ENCODE data around the gene GPR15LG. TPM values are rescaled to one million over a fixed set of nuclear protein-coding genes. Genes with fewer than 3 reads are reported as not detected.

Gene GPR15LG
- total RNA-seq, 4 donors from 2014 or later = not detected

- TF ChIP-seq CTCF (IDR thresholded peaks at IDR 0.05) (no peak), POLR2AphosphoS5 (IDR thresholded peaks at IDR 0.05) (no peak), EP300 (IDR thresholded peaks at IDR 0.05) (no peak), POLR2A (IDR thresholded peaks at IDR 0.05; ENCODE audit: low read depth) (no peak)
- DNase-seq (ENCODE audit: extremely low spot score) = no peak
- peaks cover 0 to 40% (median 0%) of the 10 kb centered on the region in 4 donors for H3K27me3 ChIP-seq
Measured at GRCh38 chr10:84184517-84184916, 10.9 kb downstream of the GPR15LG start.

DNA sequence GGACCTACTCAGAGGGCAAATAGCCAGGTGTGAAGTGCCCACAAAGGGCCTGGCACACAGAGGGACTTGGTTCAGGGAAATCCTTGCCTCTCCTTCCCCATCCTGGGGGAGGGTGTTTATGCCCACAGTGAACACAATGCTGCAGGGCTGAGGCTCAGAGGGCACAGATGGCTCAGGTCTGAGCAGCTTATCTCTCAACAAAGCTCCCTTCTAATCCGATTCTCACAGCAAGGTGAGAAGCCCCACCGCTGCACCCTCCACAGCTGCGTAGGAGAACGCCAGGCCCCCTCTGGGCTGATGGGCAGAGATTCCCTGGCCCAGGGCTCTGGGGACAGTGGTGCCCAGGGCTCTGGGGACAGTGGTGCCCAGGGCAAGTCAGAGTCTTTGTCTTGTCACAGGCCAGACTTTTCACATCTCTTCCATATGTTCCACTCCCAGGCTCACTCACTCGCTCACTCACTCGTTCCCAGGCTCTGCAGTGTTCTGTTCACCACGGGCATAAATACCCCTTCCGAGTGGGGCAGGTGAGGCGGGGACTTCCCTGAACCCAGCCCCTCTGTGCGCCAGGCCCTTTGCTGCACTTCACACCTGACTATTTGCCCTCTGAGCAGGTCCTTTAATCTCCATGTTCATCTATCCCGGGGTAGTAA lies 12.1 kb downstream of the GPR15LG start:
- Histone ChIP-seq H3K36me3 (no peaks in the 10 kb centered on the region), H3K4me1 (no peaks in the 10 kb centered on the region), H3K27me3 (peaks cover 0 to 45% (median 0%) of the 10 kb centered on the region in 4 donors), H3K9me3 (no peaks in the 10 kb centered on the region), H3K27ac (replicated peaks in 1 of 4) (no peak overlapping the region), H3K4me3 (no peak overlapping the region)
- intact Hi-C loops (cut with DNase I) = no loop called here
- WGBS = 65% methylated on average over 10 of the region's 11 CpGs
- no peak for DNase-seq (ENCODE audit: extremely low spot score)
- TF ChIP-seq POLR2A (IDR thresholded peaks at IDR 0.05; ENCODE audit: low read depth) (no peak), CTCF (IDR thresholded peaks at IDR 0.05) (no peak)

More at GRCh38 chr10:84184517-84184916, 10.9 kb downstream of the GPR15LG start:
- H3K27ac ChIP-seq (replicated peaks in 1 of 4) = no peak overlapping the region
- intact Hi-C loops (cut with DNase I) = no loop called here
- WGBS = 78% methylated on average over 4 of the region's 4 CpGs
- no peaks in the 10 kb centered on the region for H3K4me1 ChIP-seq
- no peak overlapping the region for H3K4me3 ChIP-seq
- no peaks in the 10 kb centered on the region for H3K9me3 ChIP-seq
- H3K36me3 ChIP-seq = no peaks in the 10 kb centered on the region

- DNase-seq (ENCODE audit: extremely low spot score) = no peak
- Histone ChIP-seq H3K27ac (replicated peaks in 1 of 4) (no peak overlapping the region), H3K36me3 (no peaks in the 10 kb centered on the region), H3K9me3 (no peaks in the 10 kb centered on the region), H3K27me3 (peaks cover 0 to 75% (median 1%) of the 10 kb centered on the region in 4 donors), H3K4me1 (peaks cover 0 to 1% (median under 1%) of the 10 kb centered on the region in 4 donors), H3K4me3 (no peak overlapping the region)
- intact Hi-C loops (cut with DNase I) = no loop called here
- WGBS = 70% methylated on average over 3 of the region's 3 CpGs
- TF ChIP-seq POLR2A (IDR thresholded peaks at IDR 0.05; ENCODE audit: low read depth) = no peak
- TF ChIP-seq EP300 (IDR thresholded peaks at IDR 0.05) = no peak
- no peak for TF ChIP-seq POLR2AphosphoS5 (IDR thresholded peaks at IDR 0.05)
- TF ChIP-seq CTCF (IDR thresholded peaks at IDR 0.05) = no peak
Measured at GRCh38 chr10:84188815-84189214, 15.2 kb downstream of the GPR15LG start.

GRCh38 chr10:84190621-84191020 lies 17.0 kb downstream of the GPR15LG start:
- Histone ChIP-seq H3K4me1 (peaks cover 6 to 19% (median 15%) of the 10 kb centered on the region in 4 donors), H3K27me3 (peaks cover 0 to 80% (median 16%) of the 10 kb centered on the region in 4 donors), H3K36me3 (no peaks in the 10 kb centered on the region), H3K27ac (replicated peaks in 1 of 4) (no peak overlapping the region), H3K9me3 (no peaks in the 10 kb centered on the region), H3K4me3 (no peak overlapping the region)
- intact Hi-C loops (cut with DNase I) = no loop called here
- WGBS = 86% methylated on average over 1 of the region's 3 CpGs
- DNase-seq (ENCODE audit: extremely low spot score) = no peak
- TF ChIP-seq CTCF (IDR thresholded peaks at IDR 0.05) (no peak), EP300 (IDR thresholded peaks at IDR 0.05) (no peak), POLR2AphosphoS5 (IDR thresholded peaks at IDR 0.05) (no peak), POLR2A (IDR thresholded peaks at IDR 0.05; ENCODE audit: low read depth) (no peak)

- no peak for TF ChIP-seq POLR2AphosphoS5 (IDR thresholded peaks at IDR 0.05)
- TF ChIP-seq CTCF (IDR thresholded peaks at IDR 0.05) = no peak
- TF ChIP-seq EP300 (IDR thresholded peaks at IDR 0.05) = no peak
- no peak for TF ChIP-seq POLR2A (IDR thresholded peaks at IDR 0.05; ENCODE audit: low read depth)
- Histone ChIP-seq H3K27me3 (peaks cover 0 to 80% (median 21%) of the 10 kb centered on the region in 4 donors), H3K4me1 (peaks cover 6 to 19% (median 15%) of the 10 kb centered on the region in 4 donors), H3K4me3 (no peak overlapping the region), H3K9me3 (no peaks in the 10 kb centered on the region), H3K27ac (replicated peaks in 1 of 4) (no peak overlapping the region), H3K36me3 (no peaks in the 10 kb centered on the region)
- WGBS = 80% methylated on average over 5 of the region's 5 CpGs
- intact Hi-C loops (cut with DNase I) = no loop called here
- no peak for DNase-seq (ENCODE audit: extremely low spot score)
Measured at GRCh38 chr10:84191106-84191505, 17.5 kb downstream of the GPR15LG start.

Data from esophagus muscularis mucosa (tissue), 4 donors.